HG03354 (cell line): ENCODE data around the gene PHYHIPL.

Experiments
- ATAC-seq: cut with Tn5 transposase; IDR thresholded peaks from one replicate; pipeline ENCODE4 v1.9.1; 2021; ENCODE audit warnings: mild to moderate bottlenecking; ENCODE audit not compliant: unreplicated experiment, poor library complexity, severe bottlenecking

PHYHIPL gene

GRCh38 chr10:59284118-59284975 is 107.9 kb downstream of the PHYHIPL start:
- no peak for ATAC-seq

- ATAC-seq, result no peak
These were observed 108.6 kb downstream of the PHYHIPL start for GRCh38 chr10:59285073-59285472.

- no peak for ATAC-seq
These were observed 109.4 kb downstream of the PHYHIPL start for GRCh38 chr10:59285848-59286247.

GRCh38 chr10:59287587-59288255 is 111.3 kb downstream of the PHYHIPL start:
- no peak for ATAC-seq

GRCh38 chr10:59289853-59290252 is 113.4 kb downstream of the PHYHIPL start:
- no peak for ATAC-seq

GRCh38 chr10:59290448-59290847 is 114.0 kb downstream of the PHYHIPL start:
- no peak for ATAC-seq
